ENCODE data around the gene TMCC2. TPM values are rescaled to one million over a fixed set of nuclear protein-coding genes. Genes with fewer than 3 reads are reported as not detected.

The TMCC2 gene
- total and polyA plus RNA-seq, 4 donors: 20.2 to 77.4 (median 51.9) TPM

- no peak overlapping the region for H3K27ac ChIP-seq (ENCODE audit: low read depth, low read length)
- DNase-seq (ENCODE audit: low read depth in 4 of 6, low spot score in 6 of 6): no peak
- no peaks in the 10 kb centered on the region for H3K27me3 ChIP-seq (ENCODE audit: control insufficient read depth, insufficient read depth, low read length)
- peaks cover 39% of the 10 kb centered on the region for H3K4me1 ChIP-seq (ENCODE audit: control insufficient read depth, insufficient read depth, low read length)
- WGBS (ENCODE audit: insufficient coverage): 44% methylated on average over 2 of the region's 2 CpGs
- H3K9me3 ChIP-seq (ENCODE audit: control insufficient read depth, insufficient read depth, low read length): no peaks in the 10 kb centered on the region
- peaks cover 15% of the 10 kb centered on the region for H3K36me3 ChIP-seq (ENCODE audit: control insufficient read depth, insufficient read depth, low read length)
- no peak overlapping the region for H3K4me3 ChIP-seq (ENCODE audit: low read depth, low read length)
These were observed 30.0 kb downstream of the TMCC2 start for GRCh38 chr1:205257735-205258134.

DNA sequence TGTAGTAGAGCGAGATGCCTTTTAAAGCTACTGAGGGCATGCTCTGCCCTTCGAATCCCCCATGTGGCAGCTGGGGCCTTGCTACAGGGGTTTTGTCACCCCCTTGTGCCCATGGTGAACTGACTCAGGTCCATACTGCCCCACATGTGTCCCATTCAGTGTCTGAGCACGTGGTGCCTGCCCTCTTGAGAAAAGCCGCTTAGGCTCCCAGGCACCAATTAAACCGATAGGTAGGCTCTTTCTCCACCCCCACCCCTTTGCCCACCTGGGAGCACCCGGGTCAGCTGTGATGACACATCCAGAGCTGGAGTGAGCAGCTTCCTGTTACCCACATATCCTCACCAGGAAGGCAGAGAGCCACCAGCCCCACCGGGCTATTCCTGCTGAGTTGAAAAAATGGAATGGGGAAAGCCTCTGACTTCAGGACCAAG is 30.5 kb downstream of the TMCC2 start:
- H3K4me3 ChIP-seq (ENCODE audit: low read depth, low read length): no peak overlapping the region
- DNase-seq (ENCODE audit: low read depth in 4 of 6, low spot score in 6 of 6): no peak
- WGBS (ENCODE audit: insufficient coverage): 72% methylated on average over 4 of the region's 7 CpGs
- H3K4me1 ChIP-seq (ENCODE audit: control insufficient read depth, insufficient read depth, low read length): peaks cover 43% of the 10 kb centered on the region
- H3K27ac ChIP-seq (ENCODE audit: low read depth, low read length): no peak overlapping the region
- H3K9me3 ChIP-seq (ENCODE audit: control insufficient read depth, insufficient read depth, low read length): no peaks in the 10 kb centered on the region
- peaks cover 15% of the 10 kb centered on the region for H3K36me3 ChIP-seq (ENCODE audit: control insufficient read depth, insufficient read depth, low read length)
- no peaks in the 10 kb centered on the region for H3K27me3 ChIP-seq (ENCODE audit: control insufficient read depth, insufficient read depth, low read length)

DNA sequence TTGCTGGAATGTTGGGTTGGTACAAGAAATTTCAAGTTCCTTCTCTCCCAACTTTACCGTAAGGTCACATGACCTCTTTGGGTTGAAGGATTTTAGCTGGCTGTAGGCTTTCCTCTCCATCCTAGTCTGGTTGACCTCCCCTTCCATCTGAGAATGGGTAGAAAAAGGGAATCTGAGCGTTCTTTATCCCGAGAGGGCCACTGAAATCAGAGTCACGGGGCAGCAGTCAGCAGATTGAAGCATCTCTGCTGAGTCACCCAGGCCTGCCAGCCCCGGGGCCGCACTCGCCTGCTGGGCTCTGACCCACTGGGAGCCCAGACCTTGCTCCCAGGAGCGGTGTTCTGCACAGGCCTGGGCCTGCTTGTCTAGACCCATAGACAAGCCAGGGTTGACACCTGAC is 31.0 kb downstream of the TMCC2 start:
- peaks cover 15% of the 10 kb centered on the region for H3K36me3 ChIP-seq (ENCODE audit: control insufficient read depth, insufficient read depth, low read length)
- H3K4me3 ChIP-seq (ENCODE audit: low read depth, low read length): no peak overlapping the region
- H3K27me3 ChIP-seq (ENCODE audit: control insufficient read depth, insufficient read depth, low read length): no peaks in the 10 kb centered on the region
- 87% methylated on average over 7 of the region's 8 CpGs for WGBS (ENCODE audit: insufficient coverage)
- H3K4me1 ChIP-seq (ENCODE audit: control insufficient read depth, insufficient read depth, low read length): peaks cover 43% of the 10 kb centered on the region
- H3K27ac ChIP-seq (ENCODE audit: low read depth, low read length): no peak overlapping the region
- no peaks in the 10 kb centered on the region for H3K9me3 ChIP-seq (ENCODE audit: control insufficient read depth, insufficient read depth, low read length)
- no peak for DNase-seq (ENCODE audit: low read depth in 4 of 6, low spot score in 6 of 6)

GRCh38 chr1:205259324-205259832 is 31.6 kb downstream of the TMCC2 start:
- Histone ChIP-seq H3K9me3 (ENCODE audit: control insufficient read depth, insufficient read depth, low read length) (no peaks in the 10 kb centered on the region), H3K27me3 (ENCODE audit: control insufficient read depth, insufficient read depth, low read length) (no peaks in the 10 kb centered on the region), H3K27ac (ENCODE audit: low read depth, low read length) (no peak overlapping the region), H3K4me3 (ENCODE audit: low read depth, low read length) (no peak overlapping the region), H3K36me3 (ENCODE audit: control insufficient read depth, insufficient read depth, low read length) (peaks cover 14% of the 10 kb centered on the region), H3K4me1 (ENCODE audit: control insufficient read depth, insufficient read depth, low read length) (peaks cover 43% of the 10 kb centered on the region)
- 81% methylated on average over 8 of the region's 10 CpGs for WGBS (ENCODE audit: insufficient coverage)
- no peak for DNase-seq (ENCODE audit: low read depth in 4 of 6, low spot score in 6 of 6)

GRCh38 chr1:205259998-205260397 is 32.3 kb downstream of the TMCC2 start:
- H3K27ac ChIP-seq (ENCODE audit: low read depth, low read length): no peak overlapping the region
- WGBS (ENCODE audit: insufficient coverage): no CpG with 5 or more reads among the region's 1 CpG
- no peak for DNase-seq (ENCODE audit: low read depth in 4 of 6, low spot score in 6 of 6)
- no peaks in the 10 kb centered on the region for H3K27me3 ChIP-seq (ENCODE audit: control insufficient read depth, insufficient read depth, low read length)
- H3K36me3 ChIP-seq (ENCODE audit: control insufficient read depth, insufficient read depth, low read length): peaks cover 11% of the 10 kb centered on the region
- no peak overlapping the region for H3K4me3 ChIP-seq (ENCODE audit: low read depth, low read length)
- peaks cover 43% of the 10 kb centered on the region for H3K4me1 ChIP-seq (ENCODE audit: control insufficient read depth, insufficient read depth, low read length)
- H3K9me3 ChIP-seq (ENCODE audit: control insufficient read depth, insufficient read depth, low read length): no peaks in the 10 kb centered on the region

GRCh38 chr1:205260948-205261732 is 33.4 kb downstream of the TMCC2 start:
- peaks cover 37% of the 10 kb centered on the region for H3K4me1 ChIP-seq (ENCODE audit: control insufficient read depth, insufficient read depth, low read length)

GRCh38 chr1:205261946-205262691 is 34.4 kb downstream of the TMCC2 start:
- WGBS (ENCODE audit: insufficient coverage): 47% methylated on average over 3 of the region's 5 CpGs
- Histone ChIP-seq H3K4me3 (ENCODE audit: low read depth, low read length) (no peak overlapping the region), H3K36me3 (ENCODE audit: control insufficient read depth, insufficient read depth, low read length) (peaks cover 8% of the 10 kb centered on the region), H3K4me1 (ENCODE audit: control insufficient read depth, insufficient read depth, low read length) (peaks cover 32% of the 10 kb centered on the region), H3K27me3 (ENCODE audit: control insufficient read depth, insufficient read depth, low read length) (no peaks in the 10 kb centered on the region), H3K27ac (ENCODE audit: low read depth, low read length) (peak overlapping the region; percentile 25), H3K9me3 (ENCODE audit: control insufficient read depth, insufficient read depth, low read length) (no peaks in the 10 kb centered on the region)
- no peak for DNase-seq (ENCODE audit: low read depth in 4 of 6, low spot score in 6 of 6)

More at GRCh38 chr1:205260948-205261732, 33.4 kb downstream of the TMCC2 start:
- WGBS (ENCODE audit: insufficient coverage): 66% methylated on average over 4 of the region's 8 CpGs
- Histone ChIP-seq H3K4me3 (ENCODE audit: low read depth, low read length) (no peak overlapping the region), H3K36me3 (ENCODE audit: control insufficient read depth, insufficient read depth, low read length) (peaks cover 11% of the 10 kb centered on the region), H3K27ac (ENCODE audit: low read depth, low read length) (no peak overlapping the region), H3K9me3 (ENCODE audit: control insufficient read depth, insufficient read depth, low read length) (no peaks in the 10 kb centered on the region), H3K27me3 (ENCODE audit: control insufficient read depth, insufficient read depth, low read length) (no peaks in the 10 kb centered on the region)
- no peak for DNase-seq (ENCODE audit: low read depth in 4 of 6, low spot score in 6 of 6)

GRCh38 chr1:205262731-205263171 is 35.0 kb downstream of the TMCC2 start:
- peaks cover 29% of the 10 kb centered on the region for H3K4me1 ChIP-seq (ENCODE audit: control insufficient read depth, insufficient read depth, low read length)
- no peaks in the 10 kb centered on the region for H3K27me3 ChIP-seq (ENCODE audit: control insufficient read depth, insufficient read depth, low read length)
- H3K36me3 ChIP-seq (ENCODE audit: control insufficient read depth, insufficient read depth, low read length): peaks cover 9% of the 10 kb centered on the region
- DNase-seq (ENCODE audit: low read depth in 4 of 6, low spot score in 6 of 6): no peak
- H3K27ac ChIP-seq (ENCODE audit: low read depth, low read length): no peak overlapping the region
- WGBS (ENCODE audit: insufficient coverage): 33% methylated on average over 6 of the region's 8 CpGs
- no peaks in the 10 kb centered on the region for H3K9me3 ChIP-seq (ENCODE audit: control insufficient read depth, insufficient read depth, low read length)
- no peak overlapping the region for H3K4me3 ChIP-seq (ENCODE audit: low read depth, low read length)

DNA sequence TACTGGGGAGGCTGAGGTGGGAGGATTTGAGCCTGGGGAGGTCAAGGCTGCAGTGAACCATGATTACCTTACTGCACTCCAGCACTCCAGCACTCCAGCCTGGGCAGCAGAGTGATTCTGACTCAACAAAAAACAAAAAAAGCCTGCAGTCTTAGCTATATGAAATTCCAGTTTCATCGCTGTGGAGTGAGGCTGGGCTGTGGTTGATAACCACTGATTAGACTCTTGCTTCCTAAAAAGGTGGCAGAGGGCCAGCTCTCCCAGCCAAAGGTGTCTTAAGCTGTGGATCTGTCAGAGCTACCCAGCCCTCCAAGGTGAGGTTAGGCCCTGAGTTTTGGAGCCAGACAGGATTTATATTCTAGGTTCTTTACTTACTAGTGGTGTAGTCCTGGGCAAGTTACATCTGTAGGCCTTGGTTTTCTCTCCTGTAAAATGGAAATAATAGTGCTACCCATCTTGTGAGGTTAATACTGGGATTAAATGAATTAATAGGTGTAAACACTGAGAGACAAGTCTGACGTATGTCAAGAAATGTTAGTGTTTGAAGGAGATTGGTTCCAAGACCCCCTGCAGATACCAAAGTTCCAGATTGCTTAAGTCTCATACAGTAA is 35.9 kb downstream of the TMCC2 start:
- peaks cover 12% of the 10 kb centered on the region for H3K36me3 ChIP-seq (ENCODE audit: control insufficient read depth, insufficient read depth, low read length)
- peaks cover 25% of the 10 kb centered on the region for H3K4me1 ChIP-seq (ENCODE audit: control insufficient read depth, insufficient read depth, low read length)
- H3K27ac ChIP-seq (ENCODE audit: low read depth, low read length): no peak overlapping the region
- H3K4me3 ChIP-seq (ENCODE audit: low read depth, low read length): no peak overlapping the region
- no peaks in the 10 kb centered on the region for H3K9me3 ChIP-seq (ENCODE audit: control insufficient read depth, insufficient read depth, low read length)
- 100% methylated on average over 1 of the region's 2 CpGs for WGBS (ENCODE audit: insufficient coverage)
- no peak for DNase-seq (ENCODE audit: low read depth in 4 of 6, low spot score in 6 of 6)
- H3K27me3 ChIP-seq (ENCODE audit: control insufficient read depth, insufficient read depth, low read length): no peaks in the 10 kb centered on the region
